ENCODE data around the gene GUCY1A2.

- no peak for TF ChIP-seq CTCF (IDR thresholded peaks at IDR 0.05)
- TF ChIP-seq ZFX (IDR thresholded peaks at IDR 0.05; ENCODE audit: borderline replicate concordance), result no peak
These were observed 34.3 kb downstream of the GUCY1A2 start for GRCh38 chr11:106983991-106984390.

Measured in 22Rv1 (cell line).